Activated naive CD4-positive, alpha-beta T cell treated with anti-CD3 and anti-CD28 coated beads, Interleukin-2, amount 50 U/mL, for 16 hours (primary cell): ENCODE measurements around the gene ADCK2.
"Not testable (repeated sequence)": the region's sequence is repeated elsewhere in the genome, so short reads cannot be mapped to it uniquely, and the experiment has no call there.

Experiments
- DNase-seq: peaks from one replicate; pipeline ENCODE4 v3.0.0-alpha.2; 2020

The ADCK2 gene

GRCh38 chr7:140646931-140647647, 25.7 kb upstream of the ADCK2 start:
- DNase-seq: peak; percentile 20

- no peak for DNase-seq
These were observed 23.1 kb upstream of the ADCK2 start for GRCh38 chr7:140649556-140650205.

- no peak for DNase-seq
These were observed 22.4 kb upstream of the ADCK2 start for GRCh38 chr7:140650367-140650766.

GRCh38 chr7:140653319-140654108, 19.2 kb upstream of the ADCK2 start:
- DNase-seq: no peak

GRCh38 chr7:140654109-140654387, 18.7 kb upstream of the ADCK2 start:
- DNase-seq: no peak

GRCh38 chr7:140654661-140655060, 18.1 kb upstream of the ADCK2 start:
- DNase-seq: no peak

GRCh38 chr7:140655511-140656408, 17.0 kb upstream of the ADCK2 start:
- DNase-seq: no peak

GRCh38 chr7:140656548-140657515, 15.9 kb upstream of the ADCK2 start:
- DNase-seq: peak; percentile 38

- DNase-seq: no peak
These were observed 14.9 kb upstream of the ADCK2 start for GRCh38 chr7:140657891-140658290.

GRCh38 chr7:140659856-140660255, 12.9 kb upstream of the ADCK2 start:
- no peak for DNase-seq

GRCh38 chr7:140661124-140661523, 11.6 kb upstream of the ADCK2 start:
- no peak for DNase-seq

- not testable (repeated sequence) for DNase-seq
These were observed 9.8 kb upstream of the ADCK2 start for GRCh38 chr7:140662938-140663337.

- DNase-seq: no peak
These were observed 5.3 kb upstream of the ADCK2 start for GRCh38 chr7:140667476-140667875.

GRCh38 chr7:140668641-140669040, 4.1 kb upstream of the ADCK2 start:
- DNase-seq: no peak

GRCh38 chr7:140669352-140669751, 3.4 kb upstream of the ADCK2 start:
- DNase-seq: no peak

- DNase-seq: not testable (repeated sequence)
These were observed 2.9 kb upstream of the ADCK2 start for GRCh38 chr7:140669862-140670261.

GRCh38 chr7:140670343-140670935, 2.3 kb upstream of the ADCK2 start:
- no peak for DNase-seq

GRCh38 chr7:140671966-140672365, 779 bp upstream of the ADCK2 start:
- no peak for DNase-seq

GRCh38 chr7:140673063-140673773, 473 bp downstream of the ADCK2 start:
- DNase-seq: peak; percentile 64

GRCh38 chr7:140673774-140674155, 1.0 kb downstream of the ADCK2 start:
- no peak for DNase-seq

GRCh38 chr7:140674356-140674800, 1.6 kb downstream of the ADCK2 start:
- DNase-seq: no peak
